Measurements from ENCODE around the gene LRRC70. TPM values are rescaled to one million over a fixed set of nuclear protein-coding genes. Genes with fewer than 3 reads are reported as not detected.

Gene LRRC70
- total and polyA plus RNA-seq, 4 donors = 3.1 to 14.8 (median 5.7) TPM

DNA sequence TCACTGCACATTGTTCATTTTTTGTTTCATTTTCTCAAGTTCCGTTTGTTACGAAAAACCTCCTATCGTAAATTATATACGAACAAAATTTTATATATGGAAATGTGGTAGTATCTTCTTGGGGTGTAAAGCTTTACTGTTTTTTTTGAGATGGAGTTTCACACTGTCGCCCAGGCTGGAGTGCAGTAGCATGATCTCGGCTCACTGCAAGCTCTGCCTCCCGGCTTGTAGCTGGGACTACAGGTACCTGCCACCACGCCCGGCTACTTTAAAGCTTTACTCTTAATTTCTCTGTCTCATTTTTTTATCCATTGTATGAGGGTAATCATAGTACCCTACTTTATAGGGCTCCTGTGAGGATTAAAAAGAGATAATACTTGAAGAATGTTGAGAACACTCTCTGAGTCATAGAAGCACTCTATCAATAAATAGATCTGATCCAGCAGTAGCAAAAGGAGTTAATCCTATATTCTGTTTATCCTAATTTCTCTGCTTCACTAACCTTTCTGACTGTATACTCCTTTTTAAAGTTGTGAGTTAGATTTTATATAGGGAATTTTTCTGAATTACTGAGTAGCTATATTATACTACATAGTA lies 5.6 kb upstream of the LRRC70 start:
- H3K4me3 ChIP-seq = no peak overlapping the region
- H3K4me1 ChIP-seq (ENCODE audit: control insufficient read depth in 5 of 5, insufficient read depth in 5 of 5, low read length in 5 of 5) = peaks cover 0 to 3% (median 0%) of the 10 kb centered on the region in 5 donors
- TF ChIP-seq CTCF (IDR thresholded peaks at IDR 0.05; ENCODE audit: control extremely low read depth, extremely low read depth) = no peak
- peaks cover 0 to 5% (median 0%) of the 10 kb centered on the region in 4 donors for H3K9me3 ChIP-seq (ENCODE audit: control insufficient read depth in 4 of 4, insufficient read depth in 3 of 4, low read length in 3 of 4)
- DNase-seq = no peak
- no peak overlapping the region for H3K27ac ChIP-seq (ENCODE audit: low read depth in 1 of 2, low read length in 1 of 2)
- no peaks in the 10 kb centered on the region for H3K27me3 ChIP-seq (ENCODE audit: control insufficient read depth in 3 of 3, insufficient read depth in 3 of 3, low read length in 2 of 3)
- no peak for ATAC-seq (ENCODE audit: insufficient read depth, low FRiP score)
- H3K36me3 ChIP-seq (ENCODE audit: control insufficient read depth in 4 of 4, insufficient read depth in 4 of 4, low read length in 4 of 4) = peaks cover 0 to 3% (median under 1%) of the 10 kb centered on the region in 4 donors
- H3K9ac ChIP-seq (ENCODE audit: insufficient read depth in 1 of 2, low read length in 2 of 2) = no peak overlapping the region
- 49 to 77% methylated on average over 9 of the region's 9 CpGs for WGBS, 2 donors

DNA sequence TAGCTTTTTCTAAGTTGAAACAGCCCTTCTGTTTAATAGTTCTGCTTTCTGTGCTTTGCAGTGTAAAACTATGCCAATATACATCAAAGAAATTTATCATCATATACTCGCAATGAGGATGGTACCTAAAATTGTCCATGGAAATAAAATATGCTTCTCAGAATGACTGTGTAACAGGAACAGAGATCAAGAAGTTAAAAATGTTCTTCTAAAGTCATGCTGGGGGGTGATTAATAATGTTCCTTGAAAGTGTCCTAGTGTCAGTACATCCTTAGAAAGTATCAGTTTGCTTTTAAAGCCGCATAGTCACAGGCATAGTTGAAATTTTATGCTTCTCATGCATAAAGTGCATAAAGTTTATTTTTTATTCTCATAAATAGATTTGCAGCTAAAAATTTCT lies 4.0 kb upstream of the LRRC70 start:
- Histone ChIP-seq H3K36me3 (ENCODE audit: control insufficient read depth in 4 of 4, insufficient read depth in 4 of 4, low read length in 4 of 4) (peaks cover 0 to 3% (median 0%) of the 10 kb centered on the region in 4 donors), H3K4me3 (no peak overlapping the region), H3K9me3 (ENCODE audit: control insufficient read depth in 4 of 4, insufficient read depth in 3 of 4, low read length in 3 of 4) (no peaks in the 10 kb centered on the region), H3K27me3 (ENCODE audit: control insufficient read depth in 3 of 3, insufficient read depth in 3 of 3, low read length in 2 of 3) (no peaks in the 10 kb centered on the region), H3K27ac (ENCODE audit: low read depth in 1 of 2, low read length in 1 of 2) (no peak overlapping the region), H3K4me1 (ENCODE audit: control insufficient read depth in 5 of 5, insufficient read depth in 5 of 5, low read length in 5 of 5) (peaks cover 0 to 3% (median 0%) of the 10 kb centered on the region in 5 donors), H3K9ac (ENCODE audit: insufficient read depth in 1 of 2, low read length in 2 of 2) (no peak overlapping the region)
- DNase-seq (no peak), ATAC-seq (ENCODE audit: insufficient read depth, low FRiP score) (no peak)
- 71 to 77% methylated on average over 2 of the region's 2 CpGs for WGBS, 2 donors
- no peak for TF ChIP-seq CTCF (IDR thresholded peaks at IDR 0.05; ENCODE audit: control extremely low read depth, extremely low read depth)

GRCh38 chr5:62575066-62575465 lies 3.6 kb upstream of the LRRC70 start:
- H3K36me3 ChIP-seq (ENCODE audit: control insufficient read depth in 4 of 4, insufficient read depth in 4 of 4, low read length in 4 of 4) = peaks cover 0 to 3% (median 0%) of the 10 kb centered on the region in 4 donors
- H3K9ac ChIP-seq (ENCODE audit: insufficient read depth in 1 of 2, low read length in 2 of 2) = no peak overlapping the region
- H3K27me3 ChIP-seq (ENCODE audit: control insufficient read depth in 3 of 3, insufficient read depth in 3 of 3, low read length in 2 of 3) = no peaks in the 10 kb centered on the region
- no peak overlapping the region for H3K27ac ChIP-seq (ENCODE audit: low read depth in 1 of 2, low read length in 1 of 2)
- H3K4me3 ChIP-seq = no peak overlapping the region
- no peak for ATAC-seq (ENCODE audit: insufficient read depth, low FRiP score)
- H3K9me3 ChIP-seq (ENCODE audit: control insufficient read depth in 4 of 4, insufficient read depth in 3 of 4, low read length in 3 of 4) = no peaks in the 10 kb centered on the region
- WGBS, 2 donors = 79 to 83% methylated on average over 2 of the region's 2 CpGs
- no peak for DNase-seq
- no peak for TF ChIP-seq CTCF (IDR thresholded peaks at IDR 0.05; ENCODE audit: control extremely low read depth, extremely low read depth)
- H3K4me1 ChIP-seq (ENCODE audit: control insufficient read depth in 5 of 5, insufficient read depth in 5 of 5, low read length in 5 of 5) = peaks cover 0 to 3% (median 0%) of the 10 kb centered on the region in 5 donors

DNA sequence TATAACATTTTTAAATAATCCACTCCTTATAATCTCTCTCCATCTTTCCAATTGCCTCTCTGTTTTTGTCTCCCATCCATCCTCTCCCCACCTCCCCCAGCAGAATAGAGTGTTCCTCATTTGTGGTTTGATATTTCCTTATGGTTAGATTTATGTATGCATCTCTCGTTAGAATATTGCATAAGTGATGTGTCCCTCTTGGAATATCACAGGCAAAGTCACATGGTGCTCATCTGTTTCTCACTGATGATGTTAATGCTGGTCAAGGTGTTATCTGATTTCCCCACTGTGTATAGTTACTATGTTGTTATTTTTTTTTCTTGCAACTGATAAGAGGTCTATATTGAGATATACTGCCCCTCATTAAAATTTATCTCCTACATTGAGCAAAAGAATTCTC lies 3.1 kb upstream of the LRRC70 start:
- DNase-seq = no peak
- Histone ChIP-seq H3K27ac (ENCODE audit: low read depth in 1 of 2, low read length in 1 of 2) (no peak overlapping the region), H3K36me3 (ENCODE audit: control insufficient read depth in 4 of 4, insufficient read depth in 4 of 4, low read length in 4 of 4) (peaks cover 0 to 3% (median 0%) of the 10 kb centered on the region in 4 donors), H3K4me1 (ENCODE audit: control insufficient read depth in 5 of 5, insufficient read depth in 5 of 5, low read length in 5 of 5) (peaks cover 0 to 2% (median 0%) of the 10 kb centered on the region in 5 donors), H3K9ac (ENCODE audit: insufficient read depth in 1 of 2, low read length in 2 of 2) (no peak overlapping the region), H3K9me3 (ENCODE audit: control insufficient read depth in 4 of 4, insufficient read depth in 3 of 4, low read length in 3 of 4) (no peaks in the 10 kb centered on the region), H3K4me3 (no peak overlapping the region), H3K27me3 (ENCODE audit: control insufficient read depth in 3 of 3, insufficient read depth in 3 of 3, low read length in 2 of 3) (no peaks in the 10 kb centered on the region)
- 31 to 59% methylated on average over 1 of the region's 1 CpG for WGBS, 2 donors
- ATAC-seq (ENCODE audit: insufficient read depth, low FRiP score) = no peak
- TF ChIP-seq CTCF (IDR thresholded peaks at IDR 0.05; ENCODE audit: control extremely low read depth, extremely low read depth) = no peak
